H1 (cell line): ENCODE measurements around the gene ZNF581. TPM values are rescaled to one million over a fixed set of nuclear protein-coding genes. Genes with fewer than 3 reads are reported as not detected.

Experiments used
- polyA plus RNA-seq, 7 experiments: library from polyadenylated mRNA; depleted of rRNA in 3 of 7; stranded (reverse) in 5 of 7; unstranded in 2 of 7; fragments of >200 nt in 5 of 7; fragments of 200-250 nt in 2 of 7; gene quantifications; 1 replicate in 5 of 7; 2 replicates in 1 of 7; 4 replicates in 1 of 7; pipeline versions ENCODE4 v1.2.1 to v1.2.3, GENCODE V29; 2011 to 2013; ENCODE audit warnings: missing spikeins in 2 of 7, mixed read lengths in 2 of 7
- total RNA-seq: library from RNA; stranded (reverse); fragmentation: NEBNext Ultra II Directional; extraction: Animal tissue kit (Norgen Biotek cat#: 25700); gene quantifications from 2 replicates; pipeline ENCODE4 v1.2.1, GENCODE V29; 2021
- TF ChIP-seq, protein P1 (sequence below): fragments of 300-600 bp; sonication (generic); IDR thresholded peaks from 2 replicates; pipeline ENCODE4 v1.7.1; 2012; ENCODE audit warnings: low read length, moderate library complexity, mild to moderate bottlenecking, inconsistent platforms; ENCODE audit not compliant: insufficient replicate concordance

Gene ZNF581
- total and polyA plus RNA-seq, 2 of the 8 experiments (the other 6 are each of a cell fraction or from before 2014, with no cell fraction given), result 73.0 to 76.1 TPM

DNA sequence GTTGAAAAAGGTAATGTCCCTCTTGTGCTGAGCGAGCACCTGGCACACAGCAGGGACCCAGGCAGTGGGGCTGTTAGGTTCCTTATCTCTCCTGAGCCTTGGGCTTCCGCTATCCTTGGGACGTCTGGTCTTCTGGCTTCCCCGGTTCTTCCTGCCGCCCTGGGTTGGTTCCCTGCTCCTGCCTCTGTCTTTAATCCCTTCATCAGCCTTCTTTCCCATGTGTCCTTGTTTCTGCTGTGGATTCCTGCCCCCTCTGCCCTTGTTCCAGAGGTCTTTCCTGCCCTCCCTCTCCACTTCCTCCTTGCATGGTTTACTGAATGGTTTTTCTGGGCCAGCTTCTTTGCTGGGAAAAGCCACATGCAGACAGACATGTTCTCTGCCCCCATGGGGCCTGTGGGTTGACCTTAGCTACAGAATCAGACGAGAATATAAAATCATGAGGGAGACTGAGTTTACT is 34.2 kb downstream of the ZNF581 start (continued):
- TF ChIP-seq, protein P1, sequence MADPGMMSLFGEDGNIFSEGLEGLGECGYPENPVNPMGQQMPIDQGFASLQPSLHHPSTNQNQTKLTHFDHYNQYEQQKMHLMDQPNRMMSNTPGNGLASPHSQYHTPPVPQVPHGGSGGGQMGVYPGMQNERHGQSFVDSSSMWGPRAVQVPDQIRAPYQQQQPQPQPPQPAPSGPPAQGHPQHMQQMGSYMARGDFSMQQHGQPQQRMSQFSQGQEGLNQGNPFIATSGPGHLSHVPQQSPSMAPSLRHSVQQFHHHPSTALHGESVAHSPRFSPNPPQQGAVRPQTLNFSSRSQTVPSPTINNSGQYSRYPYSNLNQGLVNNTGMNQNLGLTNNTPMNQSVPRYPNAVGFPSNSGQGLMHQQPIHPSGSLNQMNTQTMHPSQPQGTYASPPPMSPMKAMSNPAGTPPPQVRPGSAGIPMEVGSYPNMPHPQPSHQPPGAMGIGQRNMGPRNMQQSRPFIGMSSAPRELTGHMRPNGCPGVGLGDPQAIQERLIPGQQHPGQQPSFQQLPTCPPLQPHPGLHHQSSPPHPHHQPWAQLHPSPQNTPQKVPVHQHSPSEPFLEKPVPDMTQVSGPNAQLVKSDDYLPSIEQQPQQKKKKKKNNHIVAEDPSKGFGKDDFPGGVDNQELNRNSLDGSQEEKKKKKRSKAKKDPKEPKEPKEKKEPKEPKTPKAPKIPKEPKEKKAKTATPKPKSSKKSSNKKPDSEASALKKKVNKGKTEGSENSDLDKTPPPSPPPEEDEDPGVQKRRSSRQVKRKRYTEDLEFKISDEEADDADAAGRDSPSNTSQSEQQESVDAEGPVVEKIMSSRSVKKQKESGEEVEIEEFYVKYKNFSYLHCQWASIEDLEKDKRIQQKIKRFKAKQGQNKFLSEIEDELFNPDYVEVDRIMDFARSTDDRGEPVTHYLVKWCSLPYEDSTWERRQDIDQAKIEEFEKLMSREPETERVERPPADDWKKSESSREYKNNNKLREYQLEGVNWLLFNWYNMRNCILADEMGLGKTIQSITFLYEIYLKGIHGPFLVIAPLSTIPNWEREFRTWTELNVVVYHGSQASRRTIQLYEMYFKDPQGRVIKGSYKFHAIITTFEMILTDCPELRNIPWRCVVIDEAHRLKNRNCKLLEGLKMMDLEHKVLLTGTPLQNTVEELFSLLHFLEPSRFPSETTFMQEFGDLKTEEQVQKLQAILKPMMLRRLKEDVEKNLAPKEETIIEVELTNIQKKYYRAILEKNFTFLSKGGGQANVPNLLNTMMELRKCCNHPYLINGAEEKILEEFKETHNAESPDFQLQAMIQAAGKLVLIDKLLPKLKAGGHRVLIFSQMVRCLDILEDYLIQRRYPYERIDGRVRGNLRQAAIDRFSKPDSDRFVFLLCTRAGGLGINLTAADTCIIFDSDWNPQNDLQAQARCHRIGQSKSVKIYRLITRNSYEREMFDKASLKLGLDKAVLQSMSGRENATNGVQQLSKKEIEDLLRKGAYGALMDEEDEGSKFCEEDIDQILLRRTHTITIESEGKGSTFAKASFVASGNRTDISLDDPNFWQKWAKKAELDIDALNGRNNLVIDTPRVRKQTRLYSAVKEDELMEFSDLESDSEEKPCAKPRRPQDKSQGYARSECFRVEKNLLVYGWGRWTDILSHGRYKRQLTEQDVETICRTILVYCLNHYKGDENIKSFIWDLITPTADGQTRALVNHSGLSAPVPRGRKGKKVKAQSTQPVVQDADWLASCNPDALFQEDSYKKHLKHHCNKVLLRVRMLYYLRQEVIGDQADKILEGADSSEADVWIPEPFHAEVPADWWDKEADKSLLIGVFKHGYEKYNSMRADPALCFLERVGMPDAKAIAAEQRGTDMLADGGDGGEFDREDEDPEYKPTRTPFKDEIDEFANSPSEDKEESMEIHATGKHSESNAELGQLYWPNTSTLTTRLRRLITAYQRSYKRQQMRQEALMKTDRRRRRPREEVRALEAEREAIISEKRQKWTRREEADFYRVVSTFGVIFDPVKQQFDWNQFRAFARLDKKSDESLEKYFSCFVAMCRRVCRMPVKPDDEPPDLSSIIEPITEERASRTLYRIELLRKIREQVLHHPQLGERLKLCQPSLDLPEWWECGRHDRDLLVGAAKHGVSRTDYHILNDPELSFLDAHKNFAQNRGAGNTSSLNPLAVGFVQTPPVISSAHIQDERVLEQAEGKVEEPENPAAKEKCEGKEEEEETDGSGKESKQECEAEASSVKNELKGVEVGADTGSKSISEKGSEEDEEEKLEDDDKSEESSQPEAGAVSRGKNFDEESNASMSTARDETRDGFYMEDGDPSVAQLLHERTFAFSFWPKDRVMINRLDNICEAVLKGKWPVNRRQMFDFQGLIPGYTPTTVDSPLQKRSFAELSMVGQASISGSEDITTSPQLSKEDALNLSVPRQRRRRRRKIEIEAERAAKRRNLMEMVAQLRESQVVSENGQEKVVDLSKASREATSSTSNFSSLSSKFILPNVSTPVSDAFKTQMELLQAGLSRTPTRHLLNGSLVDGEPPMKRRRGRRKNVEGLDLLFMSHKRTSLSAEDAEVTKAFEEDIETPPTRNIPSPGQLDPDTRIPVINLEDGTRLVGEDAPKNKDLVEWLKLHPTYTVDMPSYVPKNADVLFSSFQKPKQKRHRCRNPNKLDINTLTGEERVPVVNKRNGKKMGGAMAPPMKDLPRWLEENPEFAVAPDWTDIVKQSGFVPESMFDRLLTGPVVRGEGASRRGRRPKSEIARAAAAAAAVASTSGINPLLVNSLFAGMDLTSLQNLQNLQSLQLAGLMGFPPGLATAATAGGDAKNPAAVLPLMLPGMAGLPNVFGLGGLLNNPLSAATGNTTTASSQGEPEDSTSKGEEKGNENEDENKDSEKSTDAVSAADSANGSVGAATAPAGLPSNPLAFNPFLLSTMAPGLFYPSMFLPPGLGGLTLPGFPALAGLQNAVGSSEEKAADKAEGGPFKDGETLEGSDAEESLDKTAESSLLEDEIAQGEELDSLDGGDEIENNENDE, result no peak
